Measurements from ENCODE around the gene VWA5B2.

DNA sequence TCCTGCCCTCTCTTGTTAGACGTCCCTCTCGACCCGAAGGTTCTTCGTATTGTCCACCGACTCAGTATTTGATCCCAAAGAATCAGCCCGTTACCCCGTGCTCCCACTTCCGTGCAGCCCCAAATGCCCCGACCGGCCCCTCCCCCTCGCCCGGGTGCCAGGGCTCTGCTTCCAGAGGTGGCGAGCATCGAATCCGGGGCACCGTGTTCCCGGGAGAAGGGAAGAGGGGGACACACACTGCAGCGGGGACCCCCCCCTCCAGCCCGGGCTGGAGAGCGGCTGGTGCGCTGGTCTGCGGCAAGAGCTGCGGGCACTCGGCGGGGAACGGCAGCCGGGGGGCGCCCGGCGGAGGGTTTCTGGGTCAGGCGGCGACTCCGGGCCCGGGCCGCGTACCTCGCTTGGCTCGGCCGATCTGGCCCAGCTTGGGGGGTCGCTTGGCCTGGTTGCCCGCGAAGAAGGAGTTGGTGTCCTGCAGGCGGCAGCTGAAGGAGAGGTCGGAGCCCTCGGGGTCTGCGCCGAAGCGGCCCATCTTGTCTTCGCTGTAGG is 31.4 kb downstream of the VWA5B2 start:
- TF ChIP-seq, protein P1, sequence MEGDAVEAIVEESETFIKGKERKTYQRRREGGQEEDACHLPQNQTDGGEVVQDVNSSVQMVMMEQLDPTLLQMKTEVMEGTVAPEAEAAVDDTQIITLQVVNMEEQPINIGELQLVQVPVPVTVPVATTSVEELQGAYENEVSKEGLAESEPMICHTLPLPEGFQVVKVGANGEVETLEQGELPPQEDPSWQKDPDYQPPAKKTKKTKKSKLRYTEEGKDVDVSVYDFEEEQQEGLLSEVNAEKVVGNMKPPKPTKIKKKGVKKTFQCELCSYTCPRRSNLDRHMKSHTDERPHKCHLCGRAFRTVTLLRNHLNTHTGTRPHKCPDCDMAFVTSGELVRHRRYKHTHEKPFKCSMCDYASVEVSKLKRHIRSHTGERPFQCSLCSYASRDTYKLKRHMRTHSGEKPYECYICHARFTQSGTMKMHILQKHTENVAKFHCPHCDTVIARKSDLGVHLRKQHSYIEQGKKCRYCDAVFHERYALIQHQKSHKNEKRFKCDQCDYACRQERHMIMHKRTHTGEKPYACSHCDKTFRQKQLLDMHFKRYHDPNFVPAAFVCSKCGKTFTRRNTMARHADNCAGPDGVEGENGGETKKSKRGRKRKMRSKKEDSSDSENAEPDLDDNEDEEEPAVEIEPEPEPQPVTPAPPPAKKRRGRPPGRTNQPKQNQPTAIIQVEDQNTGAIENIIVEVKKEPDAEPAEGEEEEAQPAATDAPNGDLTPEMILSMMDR (IDR thresholded peaks at IDR 0.05 in 2 of 3, conservative IDR thresholded peaks at IDR 0.05 in 1 of 3; ENCODE audit: borderline replicate concordance in 1 of 3, insufficient read depth in 1 of 3, low read depth in 2 of 3, low read length in 2 of 3): no peak
- TF ChIP-seq POLR2A (IDR thresholded peaks at IDR 0.05; ENCODE audit: borderline replicate concordance, extremely low read depth, insufficient read depth, insufficient read length) (no peak), JUND (IDR thresholded peaks at IDR 0.05) (no peak), EZH2 (IDR thresholded peaks at IDR 0.05) (no peak), ZNF274 (IDR thresholded peaks at IDR 0.05; ENCODE audit: low read depth, low read length) (no peak)
- TF ChIP-seq, protein P2, sequence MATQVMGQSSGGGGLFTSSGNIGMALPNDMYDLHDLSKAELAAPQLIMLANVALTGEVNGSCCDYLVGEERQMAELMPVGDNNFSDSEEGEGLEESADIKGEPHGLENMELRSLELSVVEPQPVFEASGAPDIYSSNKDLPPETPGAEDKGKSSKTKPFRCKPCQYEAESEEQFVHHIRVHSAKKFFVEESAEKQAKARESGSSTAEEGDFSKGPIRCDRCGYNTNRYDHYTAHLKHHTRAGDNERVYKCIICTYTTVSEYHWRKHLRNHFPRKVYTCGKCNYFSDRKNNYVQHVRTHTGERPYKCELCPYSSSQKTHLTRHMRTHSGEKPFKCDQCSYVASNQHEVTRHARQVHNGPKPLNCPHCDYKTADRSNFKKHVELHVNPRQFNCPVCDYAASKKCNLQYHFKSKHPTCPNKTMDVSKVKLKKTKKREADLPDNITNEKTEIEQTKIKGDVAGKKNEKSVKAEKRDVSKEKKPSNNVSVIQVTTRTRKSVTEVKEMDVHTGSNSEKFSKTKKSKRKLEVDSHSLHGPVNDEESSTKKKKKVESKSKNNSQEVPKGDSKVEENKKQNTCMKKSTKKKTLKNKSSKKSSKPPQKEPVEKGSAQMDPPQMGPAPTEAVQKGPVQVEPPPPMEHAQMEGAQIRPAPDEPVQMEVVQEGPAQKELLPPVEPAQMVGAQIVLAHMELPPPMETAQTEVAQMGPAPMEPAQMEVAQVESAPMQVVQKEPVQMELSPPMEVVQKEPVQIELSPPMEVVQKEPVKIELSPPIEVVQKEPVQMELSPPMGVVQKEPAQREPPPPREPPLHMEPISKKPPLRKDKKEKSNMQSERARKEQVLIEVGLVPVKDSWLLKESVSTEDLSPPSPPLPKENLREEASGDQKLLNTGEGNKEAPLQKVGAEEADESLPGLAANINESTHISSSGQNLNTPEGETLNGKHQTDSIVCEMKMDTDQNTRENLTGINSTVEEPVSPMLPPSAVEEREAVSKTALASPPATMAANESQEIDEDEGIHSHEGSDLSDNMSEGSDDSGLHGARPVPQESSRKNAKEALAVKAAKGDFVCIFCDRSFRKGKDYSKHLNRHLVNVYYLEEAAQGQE (IDR thresholded peaks at IDR 0.05; ENCODE audit: low read depth): no peak
- TF ChIP-seq, protein P3, sequence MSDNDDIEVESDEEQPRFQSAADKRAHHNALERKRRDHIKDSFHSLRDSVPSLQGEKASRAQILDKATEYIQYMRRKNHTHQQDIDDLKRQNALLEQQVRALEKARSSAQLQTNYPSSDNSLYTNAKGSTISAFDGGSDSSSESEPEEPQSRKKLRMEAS (IDR thresholded peaks at IDR 0.05): no peak
